Measurements from ENCODE around the gene KIAA0513. TPM values are rescaled to one million over a fixed set of nuclear protein-coding genes. Genes with fewer than 3 reads are reported as not detected.

KIAA0513 gene
- total and polyA plus RNA-seq, 2 of the 13 experiments (the other 11 are each of a cell fraction or from before 2014, with no cell fraction given): 1.8 TPM

DNA sequence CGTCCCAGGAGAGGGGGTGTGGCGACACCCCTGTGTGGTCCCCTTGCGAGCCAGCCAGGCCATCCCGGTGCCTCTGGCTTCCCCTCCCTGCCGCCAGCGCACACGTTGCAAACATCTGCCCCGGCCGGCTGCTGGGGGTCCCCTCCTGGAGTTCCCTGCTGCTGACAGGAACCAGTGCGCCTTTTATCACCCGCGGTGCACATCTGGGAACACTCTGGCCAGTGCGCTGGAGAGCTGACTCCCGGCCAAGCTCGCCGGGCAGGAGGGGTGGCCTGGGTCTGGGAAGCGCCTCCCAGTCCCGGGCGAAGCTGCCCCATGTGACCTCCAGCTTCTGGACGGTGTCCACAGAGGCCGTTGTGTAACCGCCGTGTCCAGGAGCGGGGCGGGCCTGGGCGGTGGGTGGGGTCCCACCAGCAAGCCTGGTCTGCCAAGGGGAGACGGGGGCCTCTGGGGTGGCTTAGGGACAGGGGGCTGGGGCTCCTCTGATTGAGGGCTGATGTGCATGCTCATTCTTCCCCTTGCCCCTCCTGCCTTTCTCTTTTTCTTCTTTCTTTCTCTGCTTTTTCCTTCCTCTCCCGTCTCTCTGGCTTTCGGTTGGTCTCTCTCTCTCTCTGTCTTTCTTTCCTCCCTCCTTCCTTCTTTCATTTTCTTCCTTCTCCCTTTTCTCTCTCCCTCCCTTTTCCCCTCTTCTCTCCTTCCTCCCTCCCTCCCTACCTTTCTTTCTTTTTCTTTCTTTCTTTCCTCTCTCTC, 109.9 kb downstream of the KIAA0513 start (continued):
- TF ChIP-seq HNRNPK (IDR thresholded peaks at IDR 0.05; ENCODE audit: low read depth, low read length, poor library complexity, severe bottlenecking) (peak; percentile 61), SIX1 (CRISPR knock-in tag; IDR thresholded peaks at IDR 0.05; ENCODE audit: borderline replicate concordance) (no peak), ZNF513 (CRISPR knock-in tag; conservative IDR thresholded peaks at IDR 0.05) (no peak), KDM3A (CRISPR knock-in tag; IDR thresholded peaks at IDR 0.05; ENCODE audit: low read depth) (peak; percentile 79; the same call in 1 of the 2 replicates), CBX2 (IDR thresholded peaks at IDR 0.05; ENCODE audit: low read depth, low read length) (no peak), CBX2 (CRISPR knock-in tag; IDR thresholded peaks at IDR 0.05; ENCODE audit: low read depth) (peak; percentile 93; the same call in 1 of the 2 replicates), ZNF574 (CRISPR knock-in tag; IDR thresholded peaks at IDR 0.05) (peak; percentile 71), TGIF2 (CRISPR knock-in tag; IDR thresholded peaks at IDR 0.05) (no peak; the same call in 1 of the 2 replicates), ISL2 (CRISPR knock-in tag; IDR thresholded peaks at IDR 0.05) (peak; percentile 72), NCOA2 (CRISPR knock-in tag; IDR thresholded peaks at IDR 0.05) (0 out of 2 replicates have a peak, but pooled peaks have one; percentile 30), ZNF496 (CRISPR knock-in tag; IDR thresholded peaks at IDR 0.05; ENCODE audit: insufficient replicate concordance) (no peak), ZNF292 (CRISPR knock-in tag; IDR thresholded peaks at IDR 0.05; ENCODE audit: borderline replicate concordance, low read depth) (peak; percentile 21), NFIB (CRISPR knock-in tag; IDR thresholded peaks at IDR 0.05; ENCODE audit: borderline replicate concordance) (no peak), ZNF230 (CRISPR knock-in tag; IDR thresholded peaks at IDR 0.05) (peak; percentile 90), E2F1 (CRISPR knock-in tag; IDR thresholded peaks at IDR 0.05) (0 out of 2 replicates have a peak, but pooled peaks have one; percentile 65), TMF1 (CRISPR knock-in tag; IDR thresholded peaks at IDR 0.05; ENCODE audit: low read depth) (peak; percentile 30; the same call in 1 of the 2 replicates), RBAK (CRISPR knock-in tag; IDR thresholded peaks at IDR 0.05) (no peak), GFI1 (CRISPR knock-in tag; IDR thresholded peaks at IDR 0.05; ENCODE audit: borderline replicate concordance) (0 out of 2 replicates have a peak, but pooled peaks have one; percentile 6)
- TF ChIP-seq, protein P1, sequence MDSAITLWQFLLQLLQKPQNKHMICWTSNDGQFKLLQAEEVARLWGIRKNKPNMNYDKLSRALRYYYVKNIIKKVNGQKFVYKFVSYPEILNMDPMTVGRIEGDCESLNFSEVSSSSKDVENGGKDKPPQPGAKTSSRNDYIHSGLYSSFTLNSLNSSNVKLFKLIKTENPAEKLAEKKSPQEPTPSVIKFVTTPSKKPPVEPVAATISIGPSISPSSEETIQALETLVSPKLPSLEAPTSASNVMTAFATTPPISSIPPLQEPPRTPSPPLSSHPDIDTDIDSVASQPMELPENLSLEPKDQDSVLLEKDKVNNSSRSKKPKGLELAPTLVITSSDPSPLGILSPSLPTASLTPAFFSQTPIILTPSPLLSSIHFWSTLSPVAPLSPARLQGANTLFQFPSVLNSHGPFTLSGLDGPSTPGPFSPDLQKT (CRISPR knock-in tag; IDR thresholded peaks at IDR 0.05; ENCODE audit: borderline replicate concordance): no peak
- TF ChIP-seq, protein P2, sequence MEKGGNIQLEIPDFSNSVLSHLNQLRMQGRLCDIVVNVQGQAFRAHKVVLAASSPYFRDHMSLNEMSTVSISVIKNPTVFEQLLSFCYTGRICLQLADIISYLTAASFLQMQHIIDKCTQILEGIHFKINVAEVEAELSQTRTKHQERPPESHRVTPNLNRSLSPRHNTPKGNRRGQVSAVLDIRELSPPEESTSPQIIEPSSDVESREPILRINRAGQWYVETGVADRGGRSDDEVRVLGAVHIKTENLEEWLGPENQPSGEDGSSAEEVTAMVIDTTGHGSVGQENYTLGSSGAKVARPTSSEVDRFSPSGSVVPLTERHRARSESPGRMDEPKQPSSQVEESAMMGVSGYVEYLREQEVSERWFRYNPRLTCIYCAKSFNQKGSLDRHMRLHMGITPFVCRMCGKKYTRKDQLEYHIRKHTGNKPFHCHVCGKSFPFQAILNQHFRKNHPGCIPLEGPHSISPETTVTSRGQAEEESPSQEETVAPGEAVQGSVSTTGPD (CRISPR knock-in tag; IDR thresholded peaks at IDR 0.05): peak; percentile 55; the same call in 1 of the 2 replicates

Measured in HepG2 (cell line).